ENCODE measurements around the gene LRRC15.

The LRRC15 gene

DNA sequence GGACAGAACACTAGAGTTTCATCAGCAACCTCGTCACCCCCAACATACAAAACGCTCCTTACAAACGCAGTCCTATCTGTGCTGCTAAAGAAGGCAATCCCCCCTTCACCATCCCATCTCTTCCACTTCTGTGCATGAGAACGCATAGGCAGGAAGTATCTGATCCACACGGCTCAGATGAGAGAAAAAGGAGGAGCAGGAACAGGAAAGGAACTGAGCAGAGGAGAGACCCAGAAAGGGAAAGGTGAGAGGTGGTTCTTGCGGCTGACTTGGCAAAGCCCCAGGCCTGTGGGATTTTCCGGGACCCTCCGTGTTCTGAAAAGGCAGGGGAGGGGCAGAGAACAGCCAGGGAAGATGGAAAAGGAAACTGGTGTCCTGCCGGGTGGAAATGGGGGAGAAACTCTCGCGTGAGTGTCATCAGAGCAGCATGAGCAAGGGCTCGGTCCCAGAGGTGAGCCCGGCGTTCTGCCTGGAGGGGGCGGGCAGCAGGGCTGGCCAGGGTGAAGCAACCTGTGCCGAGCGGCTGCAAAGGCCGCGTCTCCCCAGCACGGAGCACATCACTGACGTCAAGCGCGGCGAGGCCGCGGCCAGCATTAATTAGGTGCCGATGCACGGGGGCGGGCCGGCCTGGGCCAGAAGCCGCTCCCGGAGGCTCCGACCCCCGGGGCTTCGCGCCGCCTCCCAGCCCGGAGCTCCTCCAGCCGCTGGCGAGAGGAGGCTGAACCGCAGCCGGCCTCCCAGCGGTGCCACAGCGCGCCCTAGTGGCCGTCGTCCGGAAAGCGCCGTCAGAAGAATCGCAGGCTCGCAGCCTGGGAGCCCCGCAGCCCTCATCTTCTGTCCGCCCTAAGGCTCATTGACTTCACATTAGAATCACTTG lies 54.2 kb downstream of the LRRC15 start:
- DNase-seq, result peak; percentile 52

DNA sequence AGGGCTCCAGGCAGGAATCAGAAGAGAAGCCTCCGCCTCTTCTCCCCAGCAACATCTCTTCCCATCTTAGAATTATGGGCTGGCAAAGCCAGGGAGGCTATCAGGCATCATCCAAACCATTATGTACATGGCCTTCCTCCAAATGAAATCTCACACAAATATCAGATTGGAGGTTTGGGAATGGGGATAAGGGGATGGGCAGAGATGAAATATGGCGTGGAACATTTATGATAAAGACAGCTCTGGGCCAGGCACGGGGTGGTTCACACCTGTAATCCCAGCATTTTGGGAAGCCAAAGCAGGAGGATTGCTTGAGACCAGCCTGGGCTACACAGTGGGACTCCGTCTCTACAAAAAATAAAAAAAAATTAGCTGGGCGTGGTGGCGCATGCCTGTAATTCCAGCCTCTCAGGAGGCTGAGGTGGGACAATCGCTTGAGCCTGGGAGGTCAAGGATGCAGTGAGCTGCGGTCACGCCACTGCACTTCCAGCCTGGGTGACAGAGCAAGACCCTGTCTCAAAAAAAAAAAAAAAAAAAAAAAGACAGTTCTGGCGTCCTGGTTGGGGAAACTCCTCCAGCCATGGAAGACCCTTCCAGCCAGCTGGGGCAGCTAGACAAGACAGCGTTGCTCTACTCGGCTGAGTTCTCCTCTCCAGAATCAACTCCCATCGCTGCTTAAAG lies 55.0 kb downstream of the LRRC15 start:
- DNase-seq, result no peak

GRCh38 chr3:194313560-194314387 lies 55.8 kb downstream of the LRRC15 start:
- no peak for DNase-seq

DNA sequence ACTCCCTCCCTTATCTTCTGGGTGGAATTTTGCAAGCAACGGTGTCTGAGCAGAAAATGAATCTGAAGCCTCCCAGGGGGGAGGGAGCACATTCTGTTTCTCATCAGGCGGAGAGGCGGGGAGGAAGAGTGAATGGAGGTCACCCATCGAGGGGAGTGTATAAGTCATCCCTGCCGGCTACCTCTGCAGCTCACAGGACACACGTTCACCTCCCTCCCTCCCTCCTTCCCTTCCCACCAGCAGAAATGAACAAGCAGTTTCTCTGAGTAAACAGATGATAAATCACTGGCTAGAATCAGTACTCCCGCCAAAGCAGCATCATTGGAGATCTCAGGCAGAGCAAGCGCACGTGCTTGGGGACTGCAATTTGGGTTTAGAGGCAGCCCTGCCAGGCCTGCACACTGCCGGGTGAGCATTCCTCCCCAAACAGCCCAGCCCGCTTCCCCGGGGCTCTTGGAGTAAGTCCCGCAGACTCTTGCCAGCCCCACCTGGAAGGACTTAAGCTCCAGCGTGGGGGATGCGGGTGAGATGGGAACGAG lies 56.7 kb downstream of the LRRC15 start:
- no peak for DNase-seq

GRCh38 chr3:194312186-194312742 lies 57.3 kb downstream of the LRRC15 start:
- no peak for DNase-seq

- no peak for DNase-seq
Observed at GRCh38 chr3:194311000-194311399, 58.5 kb downstream of the LRRC15 start.

DNA sequence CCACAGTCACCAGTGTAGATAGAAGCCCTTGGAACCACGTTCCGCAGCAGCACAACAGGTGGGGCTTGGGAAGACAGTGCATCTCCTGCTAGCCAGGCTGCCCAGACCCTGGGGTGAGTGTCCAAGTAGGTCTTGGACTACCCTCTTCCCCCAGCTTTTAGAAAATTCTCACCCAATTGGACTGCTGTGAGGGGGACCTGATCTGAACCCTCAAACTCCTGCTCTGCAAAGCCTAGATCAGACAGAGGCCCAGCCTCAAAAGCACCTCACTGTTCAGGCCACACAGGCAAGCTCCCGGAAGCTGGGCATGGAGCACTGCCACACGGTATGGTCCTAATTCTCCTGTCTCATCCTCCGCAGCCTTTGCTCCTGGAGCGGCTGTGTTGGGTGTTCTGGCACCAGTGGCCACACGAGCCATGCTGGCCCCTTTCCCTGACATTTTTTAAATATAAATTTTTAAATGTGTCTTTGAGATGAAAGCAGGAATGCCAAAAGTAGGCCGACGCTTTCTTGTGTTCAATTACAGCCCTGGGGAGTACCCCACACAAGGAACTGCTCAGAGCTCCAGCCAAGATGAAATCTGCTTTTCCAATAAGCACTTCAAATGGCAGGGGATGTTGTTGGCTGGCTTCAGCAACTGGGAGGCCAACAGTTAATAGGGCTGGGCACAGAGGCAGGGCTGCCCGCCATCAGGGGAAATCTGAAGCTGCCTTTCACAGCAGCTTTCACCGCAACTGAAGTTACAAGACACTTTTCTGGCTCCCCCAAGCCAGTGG lies 59.3 kb downstream of the LRRC15 start:
- DNase-seq, result no peak

DNA sequence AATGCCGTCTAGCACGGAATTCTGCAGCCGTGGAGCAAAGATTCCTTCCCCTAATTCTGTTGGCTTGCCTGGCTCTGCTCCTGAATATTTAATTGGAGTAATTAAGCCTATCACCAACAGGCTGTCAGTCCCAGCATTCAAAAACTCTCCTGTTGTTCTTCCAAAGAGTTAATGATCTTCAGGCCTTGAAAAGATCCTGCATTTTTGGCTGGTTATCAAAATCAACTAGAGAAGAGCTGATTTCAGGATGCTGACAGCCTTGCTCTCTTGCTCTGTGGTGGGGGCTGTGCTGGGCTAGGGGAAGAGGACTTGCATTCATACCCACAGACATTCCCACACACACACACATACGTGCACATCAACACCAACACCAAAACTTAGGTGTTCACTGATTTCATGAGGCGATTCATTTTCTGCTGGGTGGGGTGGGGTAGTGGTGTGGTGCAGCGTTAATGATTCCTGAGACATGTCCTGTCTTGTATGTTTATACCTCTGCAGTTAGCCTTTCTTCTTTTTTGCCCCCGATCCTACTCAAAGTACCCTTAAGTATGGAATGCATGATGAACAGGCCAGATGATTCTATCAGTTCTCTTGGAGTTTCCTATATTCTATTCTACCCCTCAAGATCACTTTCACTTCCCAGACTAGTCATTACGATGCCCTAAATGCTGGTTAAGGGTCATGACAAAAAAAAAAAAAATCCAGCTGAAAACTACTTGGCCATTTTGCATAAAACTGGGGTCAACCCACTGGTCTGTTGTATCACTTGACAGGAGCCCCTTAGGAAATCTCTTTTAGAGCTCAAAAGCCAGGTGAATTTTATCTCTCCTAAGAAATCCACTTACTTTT lies 60.7 kb downstream of the LRRC15 start:
- DNase-seq, result no peak

DNA sequence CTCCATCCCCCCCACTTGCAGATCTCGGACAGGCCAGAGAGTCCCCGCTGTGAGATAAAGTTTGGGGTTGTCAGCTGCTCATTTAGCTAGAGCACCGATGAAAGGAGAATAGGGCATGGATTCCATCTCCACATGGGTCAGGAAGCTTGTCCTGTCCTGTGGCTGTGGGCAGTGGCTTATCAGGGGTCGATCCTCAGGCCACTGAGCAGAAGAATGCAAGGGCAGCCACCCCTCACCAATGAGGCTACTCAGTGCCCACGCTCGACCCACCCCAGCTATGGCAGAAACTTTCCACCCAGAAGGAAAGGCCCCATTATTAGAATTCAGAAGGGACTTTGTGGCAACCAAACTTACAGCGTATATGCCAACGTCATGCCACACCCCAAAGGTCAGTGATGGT lies 61.7 kb downstream of the LRRC15 start:
- DNase-seq, result no peak

DNA sequence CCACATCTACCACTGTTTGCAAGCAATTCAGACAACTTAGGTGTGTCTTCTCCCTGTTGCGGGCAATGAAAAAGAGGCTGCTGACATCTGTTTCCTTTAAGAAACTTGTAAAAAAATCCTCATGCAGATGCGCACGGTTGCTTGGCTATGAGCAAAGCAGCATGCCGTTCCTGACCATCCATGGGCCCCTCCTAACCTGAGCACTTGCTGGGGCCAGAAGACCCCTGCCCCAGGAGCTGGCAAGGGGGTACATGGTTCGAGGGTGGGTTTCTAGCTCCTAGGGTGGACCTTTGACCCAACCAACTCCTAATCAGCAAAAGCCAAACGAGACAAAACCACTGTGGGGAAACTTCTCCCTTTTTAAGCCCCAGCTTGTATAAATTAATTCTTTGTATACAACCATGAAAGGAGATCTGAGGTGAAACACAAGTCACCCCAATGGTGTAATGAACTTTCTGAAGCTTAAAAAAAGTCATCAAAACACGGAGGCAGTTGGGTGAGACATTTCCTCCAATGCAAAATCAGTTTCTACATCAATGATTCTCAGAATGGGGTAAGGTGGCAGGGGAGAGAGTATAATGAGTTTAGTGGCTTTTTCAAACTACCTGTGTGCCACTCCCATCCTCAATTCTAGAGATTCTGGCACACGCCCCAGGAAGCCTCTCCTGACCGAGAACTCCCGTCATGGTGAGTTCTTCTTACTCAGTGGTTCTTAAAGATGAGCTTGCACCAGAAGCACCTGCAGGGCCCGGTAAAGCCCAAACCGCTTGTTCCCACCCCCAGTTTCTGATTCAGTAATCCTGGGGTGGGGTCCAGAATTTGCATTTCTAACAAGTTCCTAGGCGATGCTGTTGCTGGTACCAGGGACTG lies 62.5 kb downstream of the LRRC15 start:
- DNase-seq, result no peak

- DNase-seq, result no peak
Observed at GRCh38 chr3:194306109-194306686, 63.3 kb downstream of the LRRC15 start.

DNA sequence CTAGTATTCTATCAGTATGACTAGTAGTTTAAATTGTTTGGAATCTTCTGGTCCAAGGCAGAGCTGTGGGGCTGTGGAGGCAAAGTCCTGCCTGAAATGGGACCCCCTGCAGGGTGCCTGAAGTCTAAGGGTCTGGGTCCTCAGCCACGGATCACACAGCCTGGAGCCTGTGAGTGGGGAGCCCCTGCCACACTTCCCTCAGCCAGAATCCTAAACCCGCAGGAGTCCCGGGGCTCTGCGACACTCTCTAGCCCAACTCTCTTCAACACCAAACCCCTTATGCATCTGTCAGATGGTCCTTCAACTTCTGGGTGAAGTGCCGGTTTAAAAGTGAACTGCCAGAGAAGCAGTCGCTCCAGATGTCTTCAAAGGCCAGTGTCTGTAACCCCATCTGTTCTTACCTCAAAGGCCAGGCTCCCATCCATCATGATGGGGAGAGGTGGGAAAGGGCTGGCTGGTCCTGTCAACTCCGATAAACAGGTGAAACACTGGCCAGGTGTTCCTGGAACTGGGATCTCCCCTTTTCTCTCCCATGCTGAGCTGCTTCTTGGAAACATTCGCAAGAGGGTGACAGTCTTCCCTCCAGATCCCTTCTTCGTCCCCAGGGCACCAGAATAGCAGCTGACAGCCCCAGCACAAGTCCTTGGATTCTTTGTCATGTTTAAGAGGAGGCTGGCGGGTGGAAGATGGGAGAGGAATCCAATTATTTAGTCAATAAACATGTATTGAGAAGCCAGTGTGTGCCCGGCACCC lies 64.0 kb downstream of the LRRC15 start:
- no peak for DNase-seq
